Activated CD8-positive, alpha-beta T cell treated with anti-CD3 and anti-CD28 coated beads for 36 hours (primary cell): Measurements from ENCODE around the gene KRT6B. TPM values are rescaled to one million over a fixed set of nuclear protein-coding genes. Genes with fewer than 3 reads are reported as not detected.

Experiments
- ATAC-seq: fragments of 200-7000 bp; cut with Tn5 transposase; one replicate; pipeline ENCODE4 v1.10.0; 2021; ENCODE audit warnings: mild to moderate bottlenecking, moderate library complexity
- CTCF ChIA-PET: fragments of 350-600 bp; sonication (Branson Sonifier 250); formaldehyde crosslinking; loops from one replicate; lab custom pipeline; 2021; ENCODE audit warnings: antibody characterized with exemption; lab: Charles Lee
- POLR2A ChIA-PET: fragments of 350-600 bp; sonication (Branson Sonifier 250); formaldehyde crosslinking; loops from one replicate; lab custom pipeline; 2021; ENCODE audit warnings: antibody characterized with exemption; lab: Charles Lee
- DNase-seq: peaks from one replicate; pipeline ENCODE4 v3.0.0-alpha.2; 2020
- H3K27ac Mint-ChIP-seq: one replicate; pipeline ENCODE4 v1.8.0; 2021; ENCODE audit warnings: mild to moderate bottlenecking, mixed read lengths
- H3K27me3 Mint-ChIP-seq: one replicate; pipeline ENCODE4 v1.8.0; 2021; ENCODE audit warnings: mixed read lengths
- H3K36me3 Mint-ChIP-seq: one replicate; pipeline ENCODE4 v1.8.0; 2021; ENCODE audit warnings: low read depth, mixed read lengths
- H3K4me1 Mint-ChIP-seq: one replicate; pipeline ENCODE4 v1.8.0; 2021; ENCODE audit warnings: low read depth, mixed read lengths
- H3K4me3 Mint-ChIP-seq: one replicate; pipeline ENCODE4 v1.8.0; 2021; ENCODE audit warnings: mild to moderate bottlenecking, moderate library complexity, mixed read lengths
- H3K9me3 Mint-ChIP-seq: one replicate; pipeline ENCODE4 v1.8.0; 2021; ENCODE audit warnings: mixed read lengths
- CTCF ChIP-seq: fragments of 200-600 bp; IDR thresholded peaks from one replicate; pipeline ENCODE4 v1.8.0; 2022; ENCODE audit warnings: antibody characterized with exemption, mild to moderate bottlenecking
- intact Hi-C: fragments of 100-400 bp; cut with micrococcal nuclease; formaldehyde crosslinking; loops from one replicate; pipeline ENCODE4 v1.10.0; 2022
- total RNA-seq, 2 experiments: library from RNA; stranded (reverse); gene quantifications; one replicate each; pipeline ENCODE4 v1.2.3, GENCODE V29; 2021

Gene KRT6B
- total RNA-seq, 2 experiments from 2014 or later: not detected

- no peak within 1 kb of the TSS for H3K27ac Mint-ChIP-seq
- no peak within 1 kb of the TSS for H3K4me3 Mint-ChIP-seq
- no peak for DNase-seq
- H3K9me3 Mint-ChIP-seq: no peaks in the 10 kb centered on the region
- H3K27me3 Mint-ChIP-seq: peaks cover 7% of the 10 kb centered on the region
- no peak for TF ChIP-seq CTCF
- intact Hi-C loops: no loop called here
- no peaks in the 10 kb centered on the region for H3K4me1 Mint-ChIP-seq
- no peak for ATAC-seq
- ChIA-PET POLR2A (no interaction called here), CTCF (no interaction called here)
- H3K36me3 Mint-ChIP-seq: no peaks in the 10 kb centered on the region
Measured at GRCh38 chr12:52473768-52474167, 21.8 kb upstream of the KRT6B start, which contains the start of gene KRT6C. Gene KRT6C (minus strand): TSS chr12:52473805. CDS start chr12:52473737, 68 bp downstream.

GRCh38 chr12:52469853-52470252 lies 17.9 kb upstream of the KRT6B start:
- DNase-seq (no peak), ATAC-seq (no peak)
- Mint-ChIP-seq H3K9me3 (no peaks in the 10 kb centered on the region), H3K27ac (no peak overlapping the region), H3K36me3 (no peaks in the 10 kb centered on the region), H3K4me1 (no peaks in the 10 kb centered on the region), H3K4me3 (no peak overlapping the region), H3K27me3 (peaks cover 9% of the 10 kb centered on the region)
- no peak for TF ChIP-seq CTCF
- CTCF ChIA-PET: no interaction called here
- POLR2A ChIA-PET: no interaction called here
- intact Hi-C loops: no loop called here

- H3K9me3 Mint-ChIP-seq: no peaks in the 10 kb centered on the region
- ChIA-PET POLR2A (no interaction called here), CTCF (no interaction called here)
- H3K4me1 Mint-ChIP-seq: no peaks in the 10 kb centered on the region
- peaks cover 12% of the 10 kb centered on the region for H3K27me3 Mint-ChIP-seq
- H3K27ac Mint-ChIP-seq: no peak overlapping the region
- no peaks in the 10 kb centered on the region for H3K36me3 Mint-ChIP-seq
- ATAC-seq: no peak
- no peak for TF ChIP-seq CTCF
- intact Hi-C loops: no loop called here
- DNase-seq: no peak
- H3K4me3 Mint-ChIP-seq: no peak overlapping the region
Measured at GRCh38 chr12:52464897-52465296, 13.0 kb upstream of the KRT6B start.

- H3K4me3 Mint-ChIP-seq: no peak overlapping the region
- intact Hi-C loops: no loop called here
- no peaks in the 10 kb centered on the region for H3K36me3 Mint-ChIP-seq
- no peaks in the 10 kb centered on the region for H3K9me3 Mint-ChIP-seq
- TF ChIP-seq CTCF: no peak
- POLR2A ChIA-PET: no interaction called here
- CTCF ChIA-PET: interaction anchor here (1.2 kb wide), 1 partner anchor 422 kb away, joined by 3 read pairs; no protein-coding TSS in a partner anchor
- DNase-seq: no peak
- H3K27ac Mint-ChIP-seq: no peak overlapping the region
- H3K4me1 Mint-ChIP-seq: no peaks in the 10 kb centered on the region
- no peak for ATAC-seq
- H3K27me3 Mint-ChIP-seq: peaks cover 9% of the 10 kb centered on the region
Measured at GRCh38 chr12:52461693-52462092, 9.7 kb upstream of the KRT6B start.

GRCh38 chr12:52458861-52459260 lies 6.9 kb upstream of the KRT6B start:
- peaks cover 12% of the 10 kb centered on the region for H3K27me3 Mint-ChIP-seq
- H3K9me3 Mint-ChIP-seq: no peaks in the 10 kb centered on the region
- H3K4me3 Mint-ChIP-seq: no peak overlapping the region
- no peaks in the 10 kb centered on the region for H3K36me3 Mint-ChIP-seq
- ChIA-PET POLR2A (interaction anchor here (0.8 kb wide), 1 partner anchor 1602 kb away, joined by 4 read pairs; no protein-coding TSS in a partner anchor), CTCF (no interaction called here)
- intact Hi-C loops: no loop called here
- ATAC-seq (no peak), DNase-seq (no peak)
- TF ChIP-seq CTCF: no peak
- peaks cover 5% of the 10 kb centered on the region for H3K4me1 Mint-ChIP-seq
- H3K27ac Mint-ChIP-seq: no peak overlapping the region
